NCI-H1092 (cell line): ENCODE measurements around the gene DCLK1.
"Not testable (repeated sequence)": the region's sequence is repeated elsewhere in the genome, so short reads cannot be mapped to it uniquely, and the experiment has no call there.

Experiments used
- DNase-seq: peaks from one replicate; lab custom pipeline; 2025; lab: John Stamatoyannopoulos, UW

Gene DCLK1

DNA sequence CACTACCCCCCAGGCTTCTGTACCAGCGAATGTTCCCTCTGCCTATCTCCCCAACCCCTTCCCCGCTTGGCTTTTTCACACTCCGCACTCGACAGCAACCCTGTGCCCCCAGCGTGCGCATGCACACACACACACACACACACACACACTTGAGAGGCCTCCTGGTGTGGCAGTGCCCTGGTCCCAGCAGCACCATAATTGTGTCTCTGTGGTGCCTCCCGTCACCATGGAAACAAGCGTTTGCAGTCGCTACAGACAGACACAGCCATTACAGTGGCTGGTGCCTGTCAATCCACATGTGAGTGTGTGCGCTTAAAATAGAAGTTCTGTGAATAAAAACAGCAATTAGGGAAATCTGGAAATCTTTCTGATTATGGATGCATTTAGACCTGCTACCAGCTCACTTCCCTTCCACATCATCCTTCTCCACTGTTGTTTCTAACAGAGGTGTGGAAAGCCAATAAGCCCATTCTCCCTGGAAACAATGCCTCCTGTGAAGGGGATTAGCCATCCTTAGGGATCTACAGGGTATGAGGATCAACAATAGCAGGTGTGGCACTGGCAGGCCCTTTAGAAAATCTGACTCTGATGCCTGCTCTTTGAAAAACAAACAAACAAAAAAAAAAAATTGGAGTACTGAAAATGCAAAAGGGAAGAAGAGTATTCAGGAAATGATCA is 146.3 kb downstream of the DCLK1 start:
- DNase-seq: peak; percentile 74

DNA sequence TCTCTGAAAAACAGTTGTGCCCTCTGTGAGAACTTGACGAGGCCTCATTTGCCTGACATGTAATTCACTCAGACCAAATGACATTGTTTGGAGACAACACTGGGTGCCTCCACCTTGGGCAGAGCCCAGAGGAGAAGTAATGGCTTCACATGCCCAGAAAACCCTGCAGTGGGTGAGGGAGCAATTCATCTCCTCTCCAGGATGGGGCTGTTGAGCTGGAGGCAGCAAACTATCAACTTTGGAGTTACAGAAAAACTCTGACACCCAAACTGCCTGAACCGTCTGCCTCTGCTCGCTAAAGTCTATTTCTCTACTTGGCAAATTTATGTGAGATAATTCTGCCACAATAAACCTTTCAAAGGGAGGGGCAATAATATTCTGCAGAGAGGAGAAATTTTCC is 146.9 kb downstream of the DCLK1 start:
- no peak for DNase-seq

GRCh38 chr13:35983703-35984102 is 147.5 kb downstream of the DCLK1 start:
- not testable (repeated sequence) for DNase-seq

DNA sequence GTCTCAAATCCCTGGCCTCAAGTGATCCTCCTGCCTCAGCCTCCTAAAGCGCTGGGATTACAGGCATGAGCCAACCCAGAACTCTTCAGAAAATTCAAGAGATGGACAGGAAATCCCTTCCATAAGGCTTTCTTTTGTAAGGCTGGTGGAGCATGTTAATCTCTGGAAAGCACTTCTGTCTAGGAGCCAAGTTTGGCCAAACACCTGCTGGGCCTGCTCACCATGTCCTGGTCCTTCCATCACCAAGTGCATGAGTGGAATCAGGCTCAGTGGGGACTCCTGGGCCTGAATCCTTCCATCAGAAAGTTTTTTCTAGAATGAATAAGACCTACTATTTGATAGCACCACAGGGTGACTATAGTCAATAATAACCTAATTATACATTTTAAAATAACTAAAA is 148.0 kb downstream of the DCLK1 start:
- DNase-seq: no peak

DNA sequence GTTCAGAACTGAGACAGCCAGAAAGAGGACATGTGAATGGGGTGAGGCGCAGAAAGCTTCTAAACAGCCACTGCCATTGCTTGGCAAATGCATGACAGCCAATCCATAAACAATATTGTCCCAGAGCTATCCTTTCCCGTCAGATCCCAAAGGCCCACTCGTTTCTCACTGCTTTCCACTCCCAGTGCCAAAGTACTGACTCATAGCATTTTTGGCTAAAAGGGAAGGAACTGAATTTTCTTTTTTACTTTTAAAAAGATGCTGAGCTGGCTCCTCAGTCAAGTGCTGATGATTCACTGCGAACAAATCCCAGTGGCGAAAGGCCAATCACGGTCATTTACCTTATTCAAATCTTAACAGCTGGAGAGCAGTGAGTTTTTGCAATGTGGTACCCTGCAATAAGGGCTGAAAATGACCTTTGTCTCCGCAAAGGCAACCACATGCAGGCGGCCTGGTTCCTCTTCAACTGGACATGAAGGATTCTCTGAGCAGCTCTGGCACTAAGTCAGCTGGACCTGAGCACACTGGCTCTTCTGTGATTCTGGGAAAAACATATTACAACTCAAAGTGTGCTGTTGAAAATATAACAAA is 151.7 kb downstream of the DCLK1 start:
- DNase-seq: no peak

DNA sequence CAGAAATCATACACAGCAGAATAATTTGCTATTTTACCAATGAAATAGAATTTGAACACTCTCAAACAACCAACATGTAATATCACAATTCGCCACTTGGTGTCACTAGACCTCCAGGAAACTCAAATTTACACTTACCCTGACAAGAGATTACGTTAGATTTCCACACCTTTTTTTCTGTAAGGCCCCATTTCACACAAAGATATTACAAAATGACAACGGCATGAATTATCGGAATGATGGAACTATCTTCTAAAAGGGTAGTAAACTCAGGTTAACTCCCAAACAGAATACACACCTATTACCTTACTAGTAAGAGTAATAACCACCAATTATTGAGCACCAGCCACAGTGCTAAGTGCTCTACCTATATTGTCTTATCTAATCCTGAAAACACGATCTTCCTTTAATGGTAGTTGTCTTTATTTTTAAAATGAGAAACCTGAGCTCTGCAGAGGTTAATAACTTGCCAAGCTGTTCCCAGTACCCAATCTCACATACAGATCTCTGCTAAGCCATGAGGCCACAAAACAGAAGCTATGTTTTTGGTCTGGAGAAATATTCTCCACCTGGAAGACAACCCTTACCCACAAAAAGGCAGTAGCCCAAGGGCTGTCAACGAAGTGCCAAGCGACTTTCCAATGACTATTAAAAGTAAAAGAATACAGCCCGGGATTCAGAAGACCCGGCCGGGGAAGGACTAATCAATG is 152.4 kb downstream of the DCLK1 start:
- DNase-seq: peak; percentile 15

DNA sequence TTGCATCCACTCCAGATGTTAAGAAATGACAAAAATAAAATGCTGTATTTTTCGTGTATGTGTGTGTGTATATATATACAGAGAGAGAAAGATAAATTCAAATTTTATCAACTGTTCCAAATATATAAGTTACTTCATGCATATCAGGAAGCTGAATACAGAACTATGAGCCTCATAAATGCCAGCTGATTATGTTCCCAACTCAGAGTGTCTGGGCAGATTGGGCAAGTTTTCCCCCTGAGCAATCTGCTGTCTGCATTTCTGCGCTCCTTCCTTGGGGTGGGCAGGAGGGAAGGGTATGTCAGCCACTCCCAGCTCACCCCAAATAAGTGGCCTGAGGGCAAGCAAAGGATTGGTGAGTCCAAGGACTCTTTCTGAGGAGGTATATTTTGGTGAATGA is 154.1 kb downstream of the DCLK1 start:
- DNase-seq: no peak

- no peak for DNase-seq
Measured at GRCh38 chr13:35976126-35976525, 155.1 kb downstream of the DCLK1 start.

GRCh38 chr13:35966951-35967350 is 164.2 kb downstream of the DCLK1 start:
- DNase-seq: not testable (repeated sequence)

DNA sequence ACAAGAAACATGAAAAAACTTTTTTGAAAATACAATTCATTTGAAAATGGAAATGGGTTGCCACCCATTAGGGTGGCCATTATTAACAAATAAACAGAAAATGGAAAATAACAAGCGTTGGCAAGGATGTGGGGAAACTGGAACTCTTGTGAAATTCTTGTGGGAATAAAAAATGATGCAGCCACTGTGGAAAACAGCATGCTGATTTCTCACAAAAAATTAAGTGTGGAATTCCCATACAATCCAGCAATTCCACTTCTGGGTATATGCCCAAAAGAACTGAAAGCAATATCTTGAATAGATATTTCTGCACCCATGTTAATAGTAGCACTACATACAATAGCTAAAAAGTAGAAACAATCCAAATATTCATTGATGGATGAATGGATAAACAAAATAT is 165.2 kb downstream of the DCLK1 start:
- no peak for DNase-seq

GRCh38 chr13:35965226-35965927 is 165.8 kb downstream of the DCLK1 start:
- no peak for DNase-seq

- DNase-seq: no peak
Measured at GRCh38 chr13:35964863-35965180, 166.4 kb downstream of the DCLK1 start.

GRCh38 chr13:35964011-35964862 is 166.9 kb downstream of the DCLK1 start:
- no peak for DNase-seq

GRCh38 chr13:35961461-35962220 is 169.5 kb downstream of the DCLK1 start:
- DNase-seq: no peak

GRCh38 chr13:35961002-35961401 is 170.2 kb downstream of the DCLK1 start:
- DNase-seq: no peak

GRCh38 chr13:35957996-35958395 is 173.2 kb downstream of the DCLK1 start:
- DNase-seq: no peak

DNA sequence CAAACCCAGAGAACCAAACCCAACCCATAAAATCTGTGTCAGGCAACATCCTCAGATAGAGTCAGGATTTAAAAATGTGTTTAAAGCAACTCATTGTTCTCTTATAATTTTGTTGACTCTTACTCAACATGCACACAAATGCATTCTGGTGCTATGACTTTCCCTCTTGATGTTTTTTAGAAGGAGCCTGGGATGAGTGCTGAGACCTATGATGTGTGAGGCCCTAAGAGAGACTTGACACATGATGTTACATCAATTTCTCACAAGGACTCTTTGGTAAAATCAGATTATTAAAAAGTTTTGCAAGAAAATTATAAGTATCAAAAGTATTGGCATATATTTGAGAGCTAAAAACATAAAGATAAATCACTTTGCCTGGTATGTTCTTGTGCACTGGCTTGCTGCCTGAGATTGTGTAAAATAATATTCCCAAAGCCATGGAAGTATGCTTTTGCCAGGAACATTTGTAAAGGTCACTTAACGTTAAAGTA is 173.9 kb downstream of the DCLK1 start:
- DNase-seq: no peak

- DNase-seq: no peak
Measured at GRCh38 chr13:35956074-35956473, 175.1 kb downstream of the DCLK1 start.

- peak; percentile 51 for DNase-seq
Measured at GRCh38 chr13:35954207-35954560, 177.0 kb downstream of the DCLK1 start.

- DNase-seq: peak; percentile 91
Measured at GRCh38 chr13:35953537-35954206, 177.5 kb downstream of the DCLK1 start.

- no peak for DNase-seq
Measured at GRCh38 chr13:35947315-35947714, 183.9 kb downstream of the DCLK1 start.
